ENCODE results near the gene SECTM1.

Gene SECTM1

GRCh38 chr17:82327289-82327688 lies 6.3 kb downstream of the SECTM1 start:
- no peak for DNase-seq

- DNase-seq: no peak
Measured at GRCh38 chr17:82325286-82326180, 8.0 kb downstream of the SECTM1 start.

GRCh38 chr17:82324566-82325285 lies 8.8 kb downstream of the SECTM1 start:
- no peak for DNase-seq

GRCh38 chr17:82323514-82324234 lies 9.9 kb downstream of the SECTM1 start:
- no peak for DNase-seq

- no peak for DNase-seq
Measured at GRCh38 chr17:82322526-82323453, 10.8 kb downstream of the SECTM1 start.

GRCh38 chr17:82321947-82322466 lies 11.6 kb downstream of the SECTM1 start:
- DNase-seq: no peak

GRCh38 chr17:82320956-82321927 lies 12.3 kb downstream of the SECTM1 start:
- DNase-seq: no peak

- no peak for DNase-seq
Measured at GRCh38 chr17:82320140-82320840, 13.3 kb downstream of the SECTM1 start.

GRCh38 chr17:82319619-82320062 lies 13.9 kb downstream of the SECTM1 start:
- no peak for DNase-seq

GRCh38 chr17:82318772-82319606 lies 14.6 kb downstream of the SECTM1 start:
- no peak for DNase-seq

GRCh38 chr17:82318169-82318498 lies 15.4 kb downstream of the SECTM1 start:
- no peak for DNase-seq

- DNase-seq: no peak
Measured at GRCh38 chr17:82317394-82318168, 16.0 kb downstream of the SECTM1 start, which contains the start of gene CD7. TSS of gene CD7 (minus strand) at chr17:82317608. CDS start at chr17:82317495, 113 bp downstream.

- DNase-seq: no peak
Measured at GRCh38 chr17:82316651-82317393, 16.7 kb downstream of the SECTM1 start.

- DNase-seq: no peak
Measured at GRCh38 chr17:82315703-82316358, 17.7 kb downstream of the SECTM1 start.

- DNase-seq: no peak
Measured at GRCh38 chr17:82314727-82315605, 18.6 kb downstream of the SECTM1 start.

All from NCI-H1092 treated with DMSO at 0.1 percent for 48 hours (cell line).